ENCODE results near the gene SLC12A2.

SLC12A2 gene

DNA sequence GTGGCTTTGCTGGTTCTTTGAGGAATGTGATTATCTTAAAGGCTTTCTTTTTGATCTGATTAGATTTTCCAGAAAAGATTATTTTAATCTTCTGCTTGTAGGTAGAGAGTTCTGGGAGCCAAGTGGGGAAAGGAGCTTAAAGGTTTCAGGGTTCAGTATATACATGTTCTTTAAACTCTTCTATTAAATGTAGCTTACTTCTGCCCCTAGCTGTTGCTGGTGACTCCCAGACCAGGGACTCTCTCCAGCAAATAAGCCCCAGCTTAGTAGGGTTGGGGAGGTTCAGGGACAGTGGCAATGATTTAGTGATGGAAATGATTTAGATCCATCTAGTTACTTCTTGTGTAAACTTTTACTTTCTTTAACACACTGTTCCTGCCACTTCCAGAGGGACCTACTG, 72.2 kb downstream of the SLC12A2 start:
- no peak for DNase-seq
- in situ Hi-C loops (cut with HindIII; ENCODE audit: low pct_ligation_motif_present, low sequenced_read_pairs): no loop called here

GRCh38 chr5:128156521-128156920, 73.0 kb downstream of the SLC12A2 start:
- Histone ChIP-seq H3K27me3 (replicated peaks) (no peaks in the 10 kb centered on the region), H3K36me3 (replicated peaks) (peaks cover 4% of the 10 kb centered on the region), H3K4me3 (ENCODE audit: low read depth, low read length) (no peak overlapping the region), H3K27ac (no peak overlapping the region)
- DNase-seq: no peak
- TF ChIP-seq, protein P1, sequence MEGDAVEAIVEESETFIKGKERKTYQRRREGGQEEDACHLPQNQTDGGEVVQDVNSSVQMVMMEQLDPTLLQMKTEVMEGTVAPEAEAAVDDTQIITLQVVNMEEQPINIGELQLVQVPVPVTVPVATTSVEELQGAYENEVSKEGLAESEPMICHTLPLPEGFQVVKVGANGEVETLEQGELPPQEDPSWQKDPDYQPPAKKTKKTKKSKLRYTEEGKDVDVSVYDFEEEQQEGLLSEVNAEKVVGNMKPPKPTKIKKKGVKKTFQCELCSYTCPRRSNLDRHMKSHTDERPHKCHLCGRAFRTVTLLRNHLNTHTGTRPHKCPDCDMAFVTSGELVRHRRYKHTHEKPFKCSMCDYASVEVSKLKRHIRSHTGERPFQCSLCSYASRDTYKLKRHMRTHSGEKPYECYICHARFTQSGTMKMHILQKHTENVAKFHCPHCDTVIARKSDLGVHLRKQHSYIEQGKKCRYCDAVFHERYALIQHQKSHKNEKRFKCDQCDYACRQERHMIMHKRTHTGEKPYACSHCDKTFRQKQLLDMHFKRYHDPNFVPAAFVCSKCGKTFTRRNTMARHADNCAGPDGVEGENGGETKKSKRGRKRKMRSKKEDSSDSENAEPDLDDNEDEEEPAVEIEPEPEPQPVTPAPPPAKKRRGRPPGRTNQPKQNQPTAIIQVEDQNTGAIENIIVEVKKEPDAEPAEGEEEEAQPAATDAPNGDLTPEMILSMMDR (IDR thresholded peaks at IDR 0.05; ENCODE audit: low read depth, low read length, missing control alignments): no peak
- in situ Hi-C loops (cut with HindIII; ENCODE audit: low pct_ligation_motif_present, low sequenced_read_pairs): no loop called here

More for the DNA sequence above, 72.2 kb downstream of the SLC12A2 start:
- H3K27me3 ChIP-seq (replicated peaks): no peaks in the 10 kb centered on the region
- H3K36me3 ChIP-seq (replicated peaks): peaks cover 4% of the 10 kb centered on the region
- H3K4me3 ChIP-seq (ENCODE audit: low read depth, low read length): no peak overlapping the region
- TF ChIP-seq, protein P1 (IDR thresholded peaks at IDR 0.05; ENCODE audit: low read depth, low read length, missing control alignments): no peak
- H3K27ac ChIP-seq: no peak overlapping the region

GRCh38 chr5:128158342-128158741, 74.8 kb downstream of the SLC12A2 start:
- TF ChIP-seq, protein P1 (IDR thresholded peaks at IDR 0.05; ENCODE audit: low read depth, low read length, missing control alignments): no peak
- in situ Hi-C loops (cut with HindIII; ENCODE audit: low pct_ligation_motif_present, low sequenced_read_pairs): no loop called here
- no peak for DNase-seq
- Histone ChIP-seq H3K27ac (no peak overlapping the region), H3K36me3 (replicated peaks) (peaks cover 4% of the 10 kb centered on the region), H3K27me3 (replicated peaks) (no peaks in the 10 kb centered on the region), H3K4me3 (ENCODE audit: low read depth, low read length) (no peak overlapping the region)

- in situ Hi-C loops (cut with HindIII; ENCODE audit: low pct_ligation_motif_present, low sequenced_read_pairs): no loop called here
- peak; percentile 34 for DNase-seq
- H3K36me3 ChIP-seq (replicated peaks): no peaks in the 10 kb centered on the region
- H3K4me3 ChIP-seq (ENCODE audit: low read depth, low read length): no peak overlapping the region
- no peak overlapping the region for H3K27ac ChIP-seq
- H3K27me3 ChIP-seq (replicated peaks): no peaks in the 10 kb centered on the region
- TF ChIP-seq, protein P1 (IDR thresholded peaks at IDR 0.05; ENCODE audit: low read depth, low read length, missing control alignments): no peak
These were observed 80.4 kb downstream of the SLC12A2 start for GRCh38 chr5:128163991-128164390.

GRCh38 chr5:128169401-128170017, 85.9 kb downstream of the SLC12A2 start:
- Histone ChIP-seq H3K4me3 (ENCODE audit: low read depth, low read length) (no peak overlapping the region), H3K27me3 (replicated peaks) (no peaks in the 10 kb centered on the region), H3K27ac (no peak overlapping the region), H3K36me3 (replicated peaks) (no peaks in the 10 kb centered on the region)
- DNase-seq: no peak
- TF ChIP-seq, protein P1 (IDR thresholded peaks at IDR 0.05; ENCODE audit: low read depth, low read length, missing control alignments): no peak
- in situ Hi-C loops (cut with HindIII; ENCODE audit: low pct_ligation_motif_present, low sequenced_read_pairs): no loop called here

DNA sequence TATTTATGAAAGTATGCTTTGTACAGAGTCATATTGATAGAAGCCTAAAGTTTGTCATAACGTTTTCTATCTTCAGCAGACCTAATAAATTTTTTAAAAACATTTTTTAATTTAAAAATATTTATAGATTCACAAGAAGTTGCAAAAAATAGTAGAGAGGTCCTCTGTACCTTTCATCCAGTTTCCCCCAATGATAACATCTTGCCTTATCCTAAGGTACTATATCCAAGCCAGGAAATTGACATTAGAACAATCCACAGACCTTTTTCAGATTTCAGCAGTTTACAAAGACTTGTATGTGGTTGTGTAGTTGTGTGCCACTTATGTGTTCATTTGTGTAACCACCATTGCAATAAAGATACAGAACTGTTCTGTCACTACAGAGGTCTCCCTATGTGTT, 88.5 kb downstream of the SLC12A2 start:
- TF ChIP-seq, protein P1 (IDR thresholded peaks at IDR 0.05; ENCODE audit: low read depth, low read length, missing control alignments): no peak
- in situ Hi-C loops (cut with HindIII; ENCODE audit: low pct_ligation_motif_present, low sequenced_read_pairs): no loop called here
- no peak for DNase-seq

More for the DNA sequence above, 88.5 kb downstream of the SLC12A2 start:
- no peak overlapping the region for H3K27ac ChIP-seq
- H3K4me3 ChIP-seq (ENCODE audit: low read depth, low read length): no peak overlapping the region
- H3K36me3 ChIP-seq (replicated peaks): no peaks in the 10 kb centered on the region
- no peaks in the 10 kb centered on the region for H3K27me3 ChIP-seq (replicated peaks)
